ENCODE results near the gene ZDHHC11B.
"Not testable (repeated sequence)": the region's sequence is repeated elsewhere in the genome, so short reads cannot be mapped to it uniquely, and the experiment has no call there.

ZDHHC11B gene

GRCh38 chr5:717143-717542, 67.4 kb downstream of the ZDHHC11B start:
- DNase-seq (ENCODE audit: low read depth, low spot score), result no peak

DNA sequence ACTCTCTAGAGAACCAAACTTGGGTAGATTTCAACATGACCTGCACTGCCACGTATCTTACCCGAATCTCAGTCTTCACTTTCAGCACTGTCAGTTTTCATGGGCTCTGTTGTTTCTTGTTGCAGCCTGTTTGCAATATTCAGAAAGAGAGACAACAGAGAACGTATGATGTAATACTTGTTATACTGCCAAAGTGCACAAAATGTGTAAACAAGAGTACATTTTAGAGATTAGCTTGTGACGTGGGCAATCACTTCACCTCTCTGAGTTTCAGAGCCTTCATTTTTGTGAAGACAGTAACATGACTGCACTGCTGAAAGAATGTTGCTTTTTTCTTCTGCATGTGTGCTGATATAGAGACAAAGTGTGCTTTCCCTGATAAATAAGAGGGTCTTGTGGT, 67.8 kb downstream of the ZDHHC11B start:
- not testable (repeated sequence) for DNase-seq (ENCODE audit: low read depth, low spot score)

- not testable (repeated sequence) for DNase-seq (ENCODE audit: low read depth, low spot score)
Observed at GRCh38 chr5:715636-716035, 68.9 kb downstream of the ZDHHC11B start.

- DNase-seq (ENCODE audit: low read depth, low spot score), result not testable (repeated sequence)
Observed at GRCh38 chr5:714215-715118, 70.1 kb downstream of the ZDHHC11B start.

- DNase-seq (ENCODE audit: low read depth, low spot score), result not testable (repeated sequence)
Observed at GRCh38 chr5:713686-714085, 70.8 kb downstream of the ZDHHC11B start.

- DNase-seq (ENCODE audit: low read depth, low spot score), result not testable (repeated sequence)
Observed at GRCh38 chr5:708848-709517, 75.5 kb downstream of the ZDHHC11B start.

DNA sequence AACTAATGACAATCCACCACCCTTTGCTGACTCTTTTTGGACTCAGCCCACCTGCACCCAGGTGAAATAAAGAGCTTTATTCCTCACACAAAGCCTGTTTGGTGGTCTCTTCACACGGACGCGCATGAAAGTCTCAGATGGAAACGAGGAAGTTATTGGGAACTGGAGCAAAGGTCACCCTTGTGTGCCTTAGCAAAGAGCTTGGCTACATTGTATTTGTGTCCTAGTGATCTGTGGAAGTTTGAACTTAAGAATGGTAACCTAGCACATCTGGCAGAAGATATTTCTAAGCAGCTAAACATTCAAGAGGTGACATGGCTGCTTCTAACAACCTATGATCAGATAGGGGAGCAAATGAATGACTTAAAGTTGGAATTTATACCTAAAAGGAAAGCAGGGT, 76.2 kb downstream of the ZDHHC11B start:
- DNase-seq (ENCODE audit: low read depth, low spot score), result not testable (repeated sequence)

DNA sequence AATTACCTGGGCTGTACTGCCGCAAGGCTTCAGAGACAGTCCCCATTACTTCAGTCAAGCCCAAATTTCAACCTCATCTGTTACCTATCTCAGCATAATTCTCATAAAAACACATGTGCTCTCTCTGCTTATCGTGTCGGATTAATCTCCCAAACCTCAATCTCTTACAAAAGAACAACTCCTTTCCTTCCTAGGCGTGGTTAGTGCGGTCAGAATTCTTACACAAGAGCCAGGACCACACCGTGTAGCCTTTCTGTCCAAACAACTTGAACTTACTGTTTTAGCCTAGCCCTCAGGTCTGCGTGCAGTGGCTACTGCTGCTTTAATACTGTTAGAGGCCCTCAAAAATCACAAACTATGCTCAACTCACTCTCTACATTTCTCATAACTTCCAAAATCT, 78.4 kb downstream of the ZDHHC11B start:
- DNase-seq (ENCODE audit: low read depth, low spot score), result not testable (repeated sequence)

DNA sequence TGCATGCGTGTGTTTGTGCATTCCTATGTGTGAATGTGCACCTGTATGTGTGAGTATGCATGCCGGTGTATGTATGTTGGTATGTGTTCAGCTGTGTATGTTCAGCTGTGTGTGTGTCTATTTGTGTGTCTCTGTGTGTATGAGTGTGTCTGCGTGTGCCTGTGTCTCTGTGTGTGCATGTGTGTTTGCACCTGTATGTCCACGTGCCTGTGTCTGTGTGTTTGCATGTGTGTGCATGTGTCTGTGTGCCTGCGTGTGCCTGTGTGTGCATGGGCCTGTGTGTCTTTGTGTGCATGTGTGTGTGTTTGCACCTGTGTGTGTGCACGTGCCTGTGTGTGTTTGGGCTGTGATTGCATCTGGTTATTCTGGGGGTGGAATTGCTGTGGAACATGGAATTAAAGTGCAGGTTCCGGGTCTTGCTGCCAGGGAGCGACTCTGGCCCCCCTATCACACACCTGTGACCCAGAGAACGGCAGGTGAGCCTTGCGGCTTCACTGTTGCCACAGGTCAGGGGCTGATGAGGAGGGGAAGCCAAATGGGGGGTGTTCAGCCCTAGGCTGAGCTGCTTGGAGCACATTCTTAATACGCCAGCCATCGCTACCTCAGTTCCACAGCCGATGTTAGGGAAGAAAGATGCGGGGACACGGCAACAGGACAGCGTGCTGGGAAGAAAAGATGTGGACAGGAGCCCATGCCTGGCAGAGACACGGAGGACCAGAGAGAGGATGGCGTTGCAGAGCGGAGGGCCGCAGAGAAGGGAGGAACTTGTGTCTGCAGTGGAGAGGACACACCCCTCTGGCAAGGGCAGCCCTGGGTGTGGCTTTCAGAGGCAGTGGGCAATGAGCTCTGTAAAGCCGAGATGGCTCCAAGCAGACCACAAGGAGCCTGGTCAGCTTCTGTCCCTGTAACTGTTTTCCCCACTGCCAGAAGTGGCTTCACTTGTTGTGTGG, 87.5 kb downstream of the ZDHHC11B start:
- not testable (repeated sequence) for DNase-seq (ENCODE audit: low read depth, low spot score)

- not testable (repeated sequence) for DNase-seq (ENCODE audit: low read depth, low spot score)
Observed at GRCh38 chr5:696191-696590, 88.3 kb downstream of the ZDHHC11B start.

DNA sequence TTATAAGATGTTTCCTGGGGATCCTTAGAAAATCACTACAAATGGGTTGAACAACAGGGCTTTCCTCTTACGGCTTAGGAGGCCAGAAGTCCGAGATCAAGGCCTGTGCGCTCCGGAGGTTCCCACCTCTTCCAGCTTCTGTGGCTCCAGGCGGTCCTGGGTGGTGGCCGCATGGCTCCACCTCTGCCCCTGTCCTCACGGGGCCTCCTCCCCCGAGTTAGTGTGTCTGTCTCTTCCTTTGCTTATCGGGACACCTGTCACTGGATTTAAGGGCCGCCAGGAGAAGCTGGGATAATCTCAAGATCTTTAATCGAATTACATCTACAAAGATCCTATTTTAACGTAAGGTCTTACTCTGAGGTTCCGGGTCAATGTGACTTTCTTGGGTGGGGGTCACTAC, 89.1 kb downstream of the ZDHHC11B start:
- DNase-seq (ENCODE audit: low read depth, low spot score), result not testable (repeated sequence)

DNA sequence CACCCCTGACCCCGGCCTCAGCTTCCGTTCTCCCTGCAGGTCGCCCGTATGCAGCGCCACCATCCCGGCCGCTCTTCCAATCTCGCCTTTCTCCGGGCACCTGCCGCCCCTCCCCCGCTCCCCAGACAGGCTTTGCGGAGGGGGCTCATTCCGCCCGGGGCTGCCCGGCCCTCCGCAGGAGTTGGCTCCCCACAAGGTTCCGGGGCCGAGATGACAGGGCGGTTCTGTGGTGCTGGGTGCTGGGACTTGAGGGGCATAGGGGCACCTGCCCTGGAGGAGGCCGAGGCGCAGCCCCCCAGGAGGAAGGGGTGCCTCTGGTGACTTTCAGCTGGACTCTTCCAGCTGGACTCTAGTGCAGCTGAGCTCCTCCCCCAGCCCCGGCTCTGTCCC, 90.5 kb downstream of the ZDHHC11B start:
- not testable (repeated sequence) for DNase-seq (ENCODE audit: low read depth, low spot score)

GRCh38 chr5:693271-694041, 91.1 kb downstream of the ZDHHC11B start, which contains the start of gene TPPP:
TSS of gene TPPP (minus strand) at chr5:693352. CDS start at chr5:678060, 15,292 bp downstream.
- DNase-seq (ENCODE audit: low read depth, low spot score), result not testable (repeated sequence)

DNA sequence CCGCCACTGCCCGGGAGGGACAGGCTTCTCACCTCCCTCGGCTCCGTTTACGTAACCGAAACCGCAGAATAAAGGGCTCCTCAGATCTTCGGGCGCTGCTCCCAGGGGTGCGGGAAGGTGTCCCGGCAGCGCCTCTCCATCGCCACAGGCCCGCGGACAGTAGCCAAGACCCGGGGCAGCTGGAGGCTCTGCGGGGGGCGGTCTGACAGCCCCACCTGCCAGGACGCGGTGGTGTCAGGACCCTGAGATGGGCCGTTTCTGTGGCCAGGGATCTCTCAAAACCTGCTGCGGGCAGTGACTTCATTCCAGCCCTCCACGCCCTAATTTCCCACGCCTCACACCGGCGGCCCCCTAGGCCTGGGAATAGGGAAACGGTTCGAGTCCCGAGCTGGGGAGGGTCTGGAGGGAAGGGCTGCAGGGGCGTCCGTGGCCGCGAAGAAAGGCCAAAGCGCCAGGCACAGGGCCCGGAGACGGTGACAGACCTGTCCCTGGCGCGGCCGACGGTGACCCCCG, 91.9 kb downstream of the ZDHHC11B start:
- DNase-seq (ENCODE audit: low read depth, low spot score), result not testable (repeated sequence)

GRCh38 chr5:691817-692528, 92.6 kb downstream of the ZDHHC11B start:
- no peak for DNase-seq (ENCODE audit: low read depth, low spot score)

DNA sequence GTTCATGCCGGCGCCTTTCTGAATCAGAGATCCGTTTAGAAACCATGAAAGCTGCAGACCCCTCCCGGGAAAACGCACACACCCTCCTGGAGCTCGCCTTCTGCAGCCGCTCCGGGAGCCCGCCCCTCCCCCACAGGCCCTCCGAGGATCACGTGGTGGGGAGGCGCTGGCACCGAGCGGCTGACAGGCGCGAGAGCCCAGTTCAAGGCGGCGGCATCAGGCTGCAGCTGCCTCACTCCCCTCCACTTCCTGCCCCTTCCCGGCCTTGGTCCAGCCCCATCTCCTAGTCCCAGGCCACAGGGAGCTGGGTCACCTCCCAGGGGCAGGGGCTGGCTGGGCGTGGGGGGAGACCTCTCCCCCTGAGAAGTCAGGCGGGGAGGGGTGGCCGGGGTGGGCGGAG, 93.5 kb downstream of the ZDHHC11B start:
- DNase-seq (ENCODE audit: low read depth, low spot score), result not testable (repeated sequence)

DNA sequence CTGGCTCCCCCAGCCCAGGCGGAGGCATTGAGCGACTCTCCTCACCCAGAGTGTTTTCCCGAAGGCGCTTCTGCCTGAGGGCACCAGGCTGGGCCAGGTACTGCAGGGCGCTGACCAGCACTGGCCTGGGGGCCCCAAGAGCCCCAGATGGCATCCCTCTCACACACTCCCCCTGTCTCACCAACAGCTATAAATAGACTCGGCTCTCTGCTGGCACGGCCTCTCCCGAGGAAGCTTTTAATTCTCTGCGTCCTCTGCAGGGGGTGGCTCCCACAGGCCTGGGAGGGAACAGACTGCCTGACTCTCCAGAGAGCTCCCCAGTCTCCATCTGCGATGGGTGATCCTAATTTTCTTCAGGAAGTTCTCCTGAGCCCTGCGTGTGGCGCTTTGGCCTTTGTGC, 94.2 kb downstream of the ZDHHC11B start:
- DNase-seq (ENCODE audit: low read depth, low spot score), result not testable (repeated sequence)

GRCh38 chr5:688348-689010, 96.0 kb downstream of the ZDHHC11B start:
- not testable (repeated sequence) for DNase-seq (ENCODE audit: low read depth, low spot score)

DNA sequence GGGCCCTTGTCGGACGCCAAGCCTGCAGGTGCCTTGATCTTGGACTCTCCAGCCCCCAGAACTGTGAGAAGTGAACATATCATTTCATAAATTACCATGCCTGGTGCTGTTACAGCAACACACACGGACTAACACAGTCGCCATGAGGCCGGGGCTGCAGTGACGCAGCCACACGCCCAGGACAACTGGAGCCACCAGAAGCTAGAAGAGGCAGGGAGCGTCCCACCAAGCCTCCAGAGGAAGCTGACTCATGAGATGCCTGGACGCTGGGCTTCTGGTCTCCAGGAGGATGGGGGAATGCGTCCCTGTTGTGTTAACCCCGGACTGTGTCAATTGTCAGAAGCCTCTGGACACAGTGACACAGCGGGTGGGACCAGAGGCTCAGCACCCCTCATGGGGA, 97.6 kb downstream of the ZDHHC11B start:
- not testable (repeated sequence) for DNase-seq (ENCODE audit: low read depth, low spot score)

Measured in smooth muscle cell of the brain vasculature (primary cell).